ENCODE data around the gene NRAS.
"Not testable (repeated sequence)": the region's sequence is repeated elsewhere in the genome, so short reads cannot be mapped to it uniquely, and the experiment has no call there.

The NRAS gene

DNA sequence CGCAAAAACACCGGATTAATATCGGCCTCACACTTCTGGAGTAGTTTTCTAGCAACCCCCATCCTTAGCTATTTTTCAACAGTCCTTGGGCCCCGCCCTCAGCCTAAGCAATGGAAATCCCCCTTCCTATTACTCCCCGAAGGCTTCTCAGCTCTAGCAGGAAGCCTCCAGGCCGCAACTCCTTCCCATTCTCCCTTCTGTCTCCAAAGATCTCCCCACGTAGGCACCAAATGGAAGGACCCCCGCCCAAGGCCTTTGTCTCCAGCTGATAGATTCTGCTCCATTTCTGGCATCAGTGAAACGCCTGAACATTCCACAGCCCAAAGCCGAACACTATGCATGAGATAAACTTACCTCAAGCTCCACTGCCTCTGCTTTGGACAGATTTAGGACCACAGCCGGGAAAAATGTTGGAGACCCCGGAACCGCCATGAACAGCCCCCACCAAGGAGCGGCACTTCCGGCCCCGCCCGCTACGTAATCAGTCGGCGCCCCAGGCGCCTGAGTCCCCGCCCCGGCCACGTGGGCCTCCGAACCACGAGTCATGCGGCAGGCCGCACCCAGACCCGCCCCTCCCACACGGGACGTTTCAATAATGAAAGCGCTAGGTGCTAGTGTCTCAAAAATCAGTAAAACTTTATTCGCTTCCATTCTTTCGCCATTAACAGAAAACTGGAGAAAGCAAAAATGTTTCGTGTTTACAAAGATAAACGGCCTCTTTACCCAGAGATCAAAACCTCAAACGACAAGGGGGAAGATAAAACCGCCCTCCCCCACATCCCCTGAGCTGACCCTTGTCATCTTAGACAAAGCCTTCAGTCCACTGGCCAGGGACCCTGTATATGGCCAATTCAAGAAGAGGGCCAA, at the start of gene NRAS:
TSS of gene NRAS (minus strand) at position 468 of the 867 bp plus-strand sequence. CDS start 611 bp downstream, outside the sequence.
- DNase-seq = peak; percentile 76

DNA sequence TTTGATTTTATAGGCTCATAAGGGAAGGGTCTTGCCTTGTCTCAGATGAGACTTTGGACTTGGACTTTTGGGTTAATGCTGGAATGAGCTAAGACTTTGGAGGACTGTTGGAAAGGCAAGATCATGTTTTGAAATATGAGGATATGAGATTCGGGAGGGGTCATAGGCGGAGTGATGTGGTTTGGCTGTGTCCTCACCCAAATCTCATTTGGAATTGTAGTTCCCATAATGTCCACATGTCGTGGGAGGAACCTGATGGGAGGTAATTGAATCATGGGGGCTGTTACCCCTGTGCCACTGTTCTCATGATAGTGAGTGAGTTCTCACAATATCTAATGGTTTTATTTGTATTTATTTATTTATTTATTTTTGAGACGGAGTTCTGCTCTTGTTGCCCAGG, 48.1 kb upstream of the NRAS start:
- no peak for DNase-seq

DNA sequence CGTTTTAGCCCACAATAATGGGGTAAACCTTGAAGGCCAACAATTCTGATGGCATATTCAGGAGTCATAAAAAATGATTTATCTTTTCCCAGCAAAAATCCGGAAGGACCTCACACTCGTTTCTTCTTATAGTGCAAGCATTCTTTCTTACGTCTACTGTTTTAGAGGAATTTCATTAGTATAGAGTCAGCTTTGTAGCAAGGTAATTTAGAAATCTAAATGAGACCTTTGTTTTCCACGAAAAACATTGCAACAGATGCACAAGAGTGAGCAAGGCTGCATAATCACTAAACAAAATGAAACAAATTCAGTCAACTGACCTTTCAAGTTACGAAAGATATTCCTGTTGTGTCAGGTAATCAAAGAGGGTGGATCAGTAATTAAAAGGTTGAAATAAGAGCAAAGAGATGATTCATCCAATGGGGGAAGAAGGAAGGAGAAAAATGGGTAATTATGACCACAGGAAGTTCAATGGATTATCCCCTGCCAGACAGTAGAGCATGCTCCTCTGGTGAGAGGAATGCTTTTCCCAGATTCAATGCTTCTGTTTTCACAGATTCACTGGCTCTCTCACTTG, 41.8 kb upstream of the NRAS start:
- no peak for DNase-seq

DNA sequence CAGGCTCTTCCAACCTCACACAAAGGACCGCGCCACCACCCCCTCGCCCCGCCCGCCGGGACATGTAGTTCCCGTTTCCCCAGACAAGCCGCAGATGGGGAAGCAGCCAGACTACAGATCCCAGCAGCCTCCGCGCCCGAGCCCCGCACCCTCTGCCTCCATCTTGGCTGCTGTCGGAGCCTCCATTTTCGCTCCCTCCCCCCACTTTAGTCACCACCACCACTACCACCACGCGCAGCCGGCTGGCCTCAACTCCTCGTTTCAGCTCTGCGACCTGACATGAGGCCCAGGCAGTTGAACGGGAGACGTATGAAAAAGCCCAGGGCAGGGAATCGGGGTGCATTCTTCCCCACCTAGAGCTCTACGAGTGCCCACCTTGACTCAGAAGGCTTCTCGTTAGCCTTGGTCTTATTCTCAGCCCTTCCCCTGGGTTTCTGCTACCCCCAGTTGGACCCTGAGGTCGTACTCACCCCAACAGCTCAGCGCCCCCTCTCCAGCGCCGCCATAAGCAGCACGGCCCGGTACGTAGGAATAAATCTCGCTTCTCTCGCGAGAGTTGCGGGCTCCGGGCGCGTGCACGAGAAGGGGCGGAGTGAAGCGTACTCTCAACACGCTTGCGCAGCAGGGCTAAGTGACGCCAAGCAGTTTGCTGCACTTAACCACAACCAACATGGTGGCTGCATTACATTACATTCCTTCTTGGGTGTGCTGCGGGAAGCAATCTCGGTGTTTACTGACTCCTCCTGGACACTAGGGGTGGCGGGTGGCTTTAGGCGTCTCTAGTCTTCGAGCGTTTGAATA, 41.1 kb upstream of the NRAS start, which contains the start of gene CSDE1:
TSS of gene CSDE1 (minus strand) at position 530 of the 801 bp plus-strand sequence. CDS start 18,094 bp downstream, outside the sequence.
- DNase-seq = peak; percentile 97

DNA sequence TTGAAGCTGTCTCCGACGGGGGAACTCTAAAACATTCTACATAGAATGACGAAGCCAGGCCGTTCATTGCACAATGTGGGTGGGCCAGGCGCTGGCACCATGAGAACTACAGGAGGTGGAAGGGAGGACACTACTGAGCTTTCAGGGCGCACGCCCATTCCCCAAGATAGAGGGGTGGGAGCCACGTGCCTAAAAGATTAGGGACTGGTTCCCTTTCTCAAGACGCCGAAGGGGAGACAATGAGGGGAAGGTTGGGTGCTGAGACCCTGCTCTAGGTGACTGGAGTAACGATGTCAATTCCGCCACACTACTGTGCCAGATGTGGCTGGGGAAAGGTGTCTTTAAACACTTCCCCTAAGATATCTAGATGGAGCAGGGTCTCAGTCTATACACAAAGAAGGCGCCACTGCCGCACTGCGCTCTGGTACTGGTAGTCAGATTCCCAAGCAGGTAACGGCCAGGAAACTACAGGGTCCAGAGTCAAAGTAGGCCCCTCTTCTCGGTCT, 40.4 kb upstream of the NRAS start:
- DNase-seq = no peak

DNA sequence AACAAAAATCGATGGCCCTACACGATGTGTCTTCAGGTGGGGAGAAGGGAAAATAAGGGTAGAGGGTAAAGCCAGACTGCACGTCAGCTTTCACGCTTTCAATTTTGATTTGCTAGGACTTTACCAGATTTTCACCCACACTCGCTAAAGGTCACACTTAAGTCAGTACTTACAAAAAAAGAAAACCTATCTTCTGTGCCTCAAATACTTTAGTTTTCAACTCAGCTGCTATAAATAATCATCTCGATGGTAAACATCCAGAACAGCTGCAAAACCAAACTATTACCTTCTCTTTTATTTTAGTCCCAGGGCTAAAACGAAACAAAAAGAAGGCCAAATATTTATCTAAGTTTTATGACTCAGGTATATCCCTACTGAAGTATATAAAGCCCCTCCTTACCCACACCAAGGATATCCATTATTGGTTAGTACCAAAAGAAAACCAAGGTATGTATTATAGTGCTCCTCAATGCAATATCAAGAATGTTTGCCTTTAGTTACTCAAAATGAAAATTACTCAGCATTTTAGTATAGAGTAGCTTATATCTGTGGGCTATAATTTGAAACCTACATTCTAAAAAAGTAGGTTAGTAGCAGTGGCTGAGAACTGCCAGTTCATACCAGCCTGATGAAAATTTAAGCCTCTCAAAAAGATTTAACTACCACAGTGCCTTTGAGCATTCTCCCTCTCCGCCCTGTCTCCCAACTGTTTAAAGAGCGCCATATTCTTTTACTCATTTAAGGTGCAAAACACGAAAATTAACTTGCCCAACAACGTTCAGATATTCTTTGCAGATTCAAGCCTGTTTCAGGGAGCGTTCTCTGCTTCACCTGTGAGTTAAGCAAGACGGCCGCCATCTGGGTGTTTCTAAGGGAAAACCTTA, 39.7 kb upstream of the NRAS start:
- DNase-seq = no peak

DNA sequence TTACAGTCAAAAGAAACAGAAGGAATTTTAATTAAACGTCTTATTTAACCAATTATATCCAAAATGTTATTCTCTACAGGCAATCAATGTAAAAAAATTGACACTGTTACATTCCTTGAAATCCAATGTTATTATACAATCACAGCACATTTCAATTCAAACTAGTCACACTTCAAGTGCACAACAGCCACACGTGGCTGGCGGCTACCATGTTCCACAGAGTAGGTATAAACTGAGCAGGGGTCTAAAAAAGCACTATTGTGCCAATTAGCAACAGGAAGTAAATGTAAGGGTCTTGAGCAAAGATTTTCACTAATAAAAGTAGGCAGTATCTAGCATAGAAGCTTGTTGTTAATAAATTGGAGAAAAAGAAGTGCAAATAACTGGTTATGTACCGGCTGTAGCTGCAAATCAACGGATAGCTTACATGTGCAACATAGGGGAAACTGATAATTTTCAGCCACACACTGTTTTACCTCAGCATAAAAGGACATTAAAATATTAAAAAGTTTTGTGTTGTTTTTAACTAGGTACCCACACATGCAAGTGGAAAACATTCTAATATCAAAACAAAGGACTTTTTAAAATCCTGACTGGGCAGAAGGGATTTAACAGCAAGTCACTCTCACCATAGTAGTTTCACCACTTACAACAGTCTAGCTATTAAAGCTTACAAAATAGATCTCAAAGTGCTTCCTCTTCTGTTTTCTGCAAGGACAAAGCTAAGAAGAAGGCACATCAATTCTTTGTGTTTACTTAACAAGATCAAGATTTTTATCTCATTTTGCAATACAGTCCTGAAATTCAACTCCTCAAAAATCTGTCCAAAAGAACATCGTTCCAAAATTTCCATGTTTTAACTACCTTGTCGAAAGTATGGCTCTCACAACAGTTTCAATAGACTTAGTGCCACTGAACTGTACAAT, 38.7 kb upstream of the NRAS start:
- DNase-seq = no peak

DNA sequence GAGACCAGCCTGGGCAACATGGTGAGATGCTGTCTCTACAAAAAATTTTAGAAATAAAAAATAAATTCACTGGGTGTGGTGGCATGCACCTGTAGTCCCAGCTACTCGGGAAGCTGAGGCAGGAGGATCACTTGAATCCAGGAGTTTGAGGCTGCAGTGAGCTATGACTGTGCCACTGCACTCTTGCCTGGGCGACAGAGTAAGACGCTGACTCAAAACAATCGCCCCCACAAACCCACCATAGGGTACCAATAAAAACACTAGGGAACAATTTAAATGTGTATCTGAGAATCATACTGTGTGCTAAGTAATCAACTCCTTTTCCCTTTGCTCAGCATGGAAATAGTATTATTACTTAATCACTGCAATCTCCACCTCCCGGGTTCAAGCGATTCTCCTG, 37.1 kb upstream of the NRAS start:
- DNase-seq = not testable (repeated sequence)

DNA sequence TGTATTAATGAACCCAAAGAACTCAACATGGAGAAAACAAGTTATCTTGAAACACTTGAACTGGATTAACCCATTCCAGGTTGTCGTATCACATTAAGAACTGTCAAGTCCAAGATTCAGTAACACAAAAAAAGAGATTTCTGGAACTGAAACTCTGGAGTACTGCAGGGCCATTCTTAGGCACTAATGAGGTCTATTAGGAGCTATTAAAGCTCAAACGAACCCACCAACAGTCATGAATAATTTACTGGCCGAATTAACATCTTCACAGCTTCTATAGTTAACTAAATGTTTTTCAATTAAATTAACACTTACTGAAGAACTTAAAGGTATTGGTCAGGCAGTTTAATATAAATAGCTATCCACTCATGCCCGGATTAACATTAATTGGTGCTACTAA, 36.6 kb upstream of the NRAS start:
- no peak for DNase-seq

DNA sequence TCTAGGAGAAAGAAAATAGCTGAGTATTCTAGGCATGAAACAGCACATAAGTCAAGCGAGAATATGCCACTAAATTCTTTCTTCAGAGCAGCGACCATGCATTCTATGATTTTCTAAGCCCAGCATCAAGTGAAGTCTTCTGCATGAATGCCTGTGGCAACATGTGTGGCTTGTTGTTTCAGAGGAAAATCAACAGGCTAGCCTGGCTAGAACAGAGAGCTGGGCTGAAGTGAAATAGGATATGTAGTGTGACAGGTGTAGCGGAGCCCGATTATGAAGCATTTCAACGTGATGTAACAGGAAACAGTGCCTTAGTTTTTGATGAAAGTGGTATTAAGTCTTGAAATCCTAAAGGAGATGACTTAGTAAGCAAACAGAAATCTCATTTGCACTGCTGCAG, 34.2 kb upstream of the NRAS start:
- peak; percentile 1 for DNase-seq

DNA sequence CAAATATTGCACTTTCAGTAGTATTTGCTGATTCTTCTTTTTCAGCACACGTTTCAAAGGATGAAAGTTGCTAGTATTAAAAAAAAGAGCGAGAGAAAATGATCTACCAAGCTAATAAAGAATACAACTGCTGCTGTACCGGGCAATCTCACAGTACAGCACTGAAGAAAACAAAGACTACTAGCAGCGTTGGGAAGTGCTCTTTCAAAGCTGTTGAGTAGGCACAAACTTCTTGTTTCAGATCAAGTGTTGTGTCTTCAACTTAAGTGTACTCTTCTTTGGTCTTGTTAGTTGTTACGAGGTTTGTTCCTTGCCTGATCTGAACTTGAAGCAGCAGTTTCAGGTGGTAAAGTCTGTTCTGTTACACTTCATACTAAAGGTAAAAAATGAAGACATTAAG, 33.3 kb upstream of the NRAS start:
- DNase-seq = no peak

DNA sequence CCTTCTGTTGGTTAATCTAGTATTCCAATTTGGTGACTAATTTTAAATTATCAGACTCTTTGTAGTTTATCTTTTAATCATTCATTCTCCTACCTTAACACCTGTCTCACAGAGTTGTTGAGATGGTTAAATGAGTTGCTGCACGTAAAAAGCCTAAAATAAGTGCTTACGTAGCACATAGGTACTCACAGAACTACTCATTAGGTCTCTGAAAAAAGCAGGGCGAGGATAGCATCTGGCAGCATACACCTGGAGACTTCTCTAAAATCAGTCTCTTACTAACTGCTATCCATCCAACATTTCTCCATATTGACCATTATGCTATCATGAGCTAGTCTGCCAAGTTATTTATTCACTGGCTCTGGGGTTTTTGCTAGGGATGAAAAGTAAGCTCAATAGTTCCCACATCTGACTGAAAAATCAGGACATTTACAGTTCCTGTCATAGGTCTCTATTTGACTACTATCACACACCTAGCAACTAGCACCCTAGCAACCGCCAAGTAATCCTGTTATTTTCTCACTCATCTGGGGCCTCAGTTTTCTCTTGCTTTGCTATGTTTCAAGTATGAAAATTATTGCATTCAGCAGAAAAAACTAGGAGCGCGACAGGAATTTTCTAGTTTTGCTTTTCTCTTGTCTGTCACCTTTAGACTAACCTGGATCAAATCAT, 30.0 kb upstream of the NRAS start:
- DNase-seq = no peak

DNA sequence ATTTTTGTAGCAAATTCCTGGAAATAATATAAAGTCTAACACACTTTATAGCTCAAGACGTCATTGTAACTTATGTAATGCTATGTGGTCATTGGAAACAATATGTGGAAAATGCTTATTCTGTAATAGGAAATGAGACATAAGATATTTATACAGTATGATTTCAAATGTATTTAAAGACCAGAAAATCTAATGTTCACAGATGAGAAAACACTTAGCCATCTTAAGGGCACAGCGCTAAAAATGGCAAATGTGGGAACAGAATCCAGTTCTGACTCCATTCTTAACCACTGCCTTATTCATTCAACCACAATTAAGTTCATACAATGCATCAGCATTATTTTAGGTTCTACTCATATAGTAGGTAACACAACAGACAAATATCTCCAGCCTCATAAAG, 28.7 kb upstream of the NRAS start:
- no peak for DNase-seq

DNA sequence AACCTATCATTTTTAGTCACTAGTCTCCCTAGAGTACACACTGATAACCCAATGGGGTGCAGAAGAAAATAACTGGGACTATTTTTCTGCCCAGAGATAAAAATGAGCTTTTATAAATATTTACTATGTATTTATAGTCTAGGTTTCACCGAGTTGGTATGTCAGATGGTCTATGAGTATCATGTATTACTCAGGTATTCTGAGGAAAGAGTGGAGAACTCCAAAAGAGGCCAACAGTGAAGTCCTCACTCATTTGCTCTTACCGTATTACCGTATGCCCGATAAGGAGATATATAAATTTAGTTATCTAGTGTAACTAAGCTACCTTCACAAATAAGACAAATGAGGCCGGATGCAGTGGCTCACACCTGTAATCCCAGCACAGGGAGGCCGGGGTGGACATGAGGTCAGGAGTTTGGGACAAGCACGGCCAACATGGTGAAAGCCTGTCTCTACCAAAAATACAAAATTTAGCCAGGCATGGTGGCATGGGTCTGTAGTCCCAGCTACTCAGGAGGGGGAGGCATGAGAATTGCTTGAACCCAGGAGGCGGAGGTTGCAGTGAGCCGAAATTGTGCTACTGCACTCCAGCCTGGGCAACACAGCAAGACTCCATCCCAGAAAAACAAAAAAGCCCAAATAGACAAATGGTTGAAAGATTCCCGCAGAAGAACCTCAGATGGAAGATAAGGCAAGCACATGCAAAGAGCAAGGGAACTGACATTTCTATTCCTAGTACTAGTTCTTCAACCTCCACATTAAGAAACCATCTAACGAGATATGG, 25.6 kb upstream of the NRAS start:
- DNase-seq = no peak

DNA sequence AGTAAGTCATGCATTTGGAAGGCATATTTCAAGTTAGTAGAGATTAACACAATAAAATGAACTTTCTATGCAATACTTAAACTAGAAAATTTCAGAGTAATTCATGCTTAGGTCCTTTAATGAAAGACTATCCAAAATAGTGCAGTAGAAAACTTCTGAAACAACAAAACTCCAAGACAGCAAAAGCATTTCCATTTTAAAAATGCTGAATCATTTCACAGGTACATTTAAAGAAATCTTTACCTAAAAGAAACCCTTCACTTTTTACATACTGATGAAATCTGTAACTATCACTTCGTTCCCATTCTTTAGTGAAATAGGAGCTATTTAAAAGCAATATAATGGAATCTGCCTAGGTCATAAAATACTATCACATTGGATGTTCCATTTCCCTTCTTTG, 23.8 kb upstream of the NRAS start:
- no peak for DNase-seq

DNA sequence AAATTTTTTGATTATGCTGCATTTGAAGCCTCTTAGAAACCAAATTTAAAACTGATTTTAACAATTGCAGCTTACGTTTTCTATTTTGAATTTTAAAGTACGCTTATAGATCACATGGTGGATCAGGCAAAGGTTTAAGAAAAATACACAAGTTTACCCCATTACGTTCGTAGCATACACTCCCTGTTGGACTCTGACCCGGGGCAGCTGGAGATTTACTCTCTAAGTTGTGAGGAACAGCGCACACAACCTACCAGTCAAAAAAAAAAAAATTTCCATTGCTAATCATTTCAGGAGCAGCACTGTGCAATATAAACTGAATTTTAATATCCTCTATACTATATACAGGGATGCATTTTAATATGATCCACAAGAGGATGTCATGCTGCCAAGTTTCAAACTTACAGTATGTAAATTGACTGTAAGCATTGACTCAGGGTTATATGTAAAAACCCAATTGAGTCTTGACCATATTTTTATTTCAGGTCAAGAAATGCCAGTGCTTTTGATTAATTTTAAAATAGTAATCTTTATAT, 20.8 kb upstream of the NRAS start:
- DNase-seq = no peak

DNA sequence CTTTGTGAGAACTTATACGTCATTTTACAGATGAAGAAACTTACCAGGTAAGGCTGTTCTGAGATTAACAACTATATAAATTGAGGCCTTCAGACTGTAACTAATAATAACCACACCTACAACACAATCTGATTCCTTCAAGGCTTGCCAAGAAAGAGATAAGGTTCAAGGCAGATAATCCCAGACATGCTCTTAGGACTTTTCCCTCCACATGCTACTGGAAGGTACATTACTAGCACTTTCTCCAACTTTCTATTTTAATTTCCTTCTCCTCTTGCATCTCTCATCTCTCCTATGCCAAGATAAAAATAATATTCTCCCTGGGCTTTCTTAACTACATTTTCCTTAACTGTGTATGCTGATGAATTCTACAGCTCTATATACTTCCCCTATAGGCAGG, 18.9 kb upstream of the NRAS start:
- no peak for DNase-seq

DNA sequence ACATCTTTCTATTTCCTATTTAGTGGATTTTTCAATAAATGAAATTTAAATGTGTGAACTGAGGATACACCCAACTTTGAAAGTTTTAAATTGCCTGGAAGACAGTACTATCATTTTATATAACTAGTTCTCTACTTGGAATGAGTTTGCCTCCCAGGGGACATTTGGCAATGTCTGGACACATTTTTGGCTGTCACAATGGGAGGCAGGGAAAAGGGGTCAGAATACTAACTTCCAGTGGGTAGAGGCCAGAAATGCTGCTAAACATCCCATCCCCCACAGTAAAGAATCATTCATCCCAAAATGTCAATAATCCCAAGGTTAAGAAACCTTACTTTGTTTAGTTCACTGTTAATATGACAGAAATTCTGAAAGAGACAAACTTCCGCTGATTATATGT, 13.2 kb upstream of the NRAS start:
- DNase-seq = no peak

DNA sequence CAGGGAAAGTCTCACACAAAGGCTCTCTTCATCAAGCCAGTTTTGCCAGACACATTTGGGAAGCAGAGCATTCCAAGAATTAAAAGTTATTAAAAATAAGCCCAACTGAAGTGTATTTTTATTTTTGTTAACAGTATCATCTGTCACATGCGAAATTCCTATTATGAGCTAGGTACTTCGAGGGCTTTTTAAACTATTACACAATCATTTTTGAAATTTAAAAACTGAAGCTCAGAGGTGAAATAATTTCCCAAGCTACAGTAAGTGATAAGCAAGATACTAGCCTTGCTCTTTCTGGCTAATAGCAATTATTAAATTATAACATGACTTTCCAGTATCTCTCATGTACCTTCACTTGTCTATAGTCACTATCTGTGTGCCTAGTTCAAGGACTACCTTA, 12.0 kb upstream of the NRAS start:
- no peak for DNase-seq

DNA sequence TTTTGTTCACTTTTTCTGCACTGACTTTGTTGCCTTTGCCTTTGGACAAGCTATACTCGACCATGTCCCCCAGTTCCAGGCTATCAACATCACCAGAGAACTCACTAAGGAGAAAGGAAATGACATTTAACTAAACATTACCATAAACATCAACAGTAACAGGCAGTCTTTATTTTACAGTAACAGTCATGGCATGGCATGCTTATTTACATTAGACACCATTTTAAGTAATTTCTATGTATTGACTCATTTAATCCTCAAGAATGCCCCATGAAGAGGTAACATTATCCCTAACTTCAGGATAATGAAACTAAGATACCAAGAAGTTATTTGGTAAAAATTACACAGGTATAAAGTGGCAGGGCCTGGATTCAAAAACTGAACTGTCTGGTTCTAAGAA, 8.7 kb upstream of the NRAS start:
- DNase-seq = no peak
